Measurements from ENCODE around the gene ATP1A4.

Gene ATP1A4

GRCh38 chr1:160129046-160129445 lies 22.4 kb upstream of the ATP1A4 start:
- TF ChIP-seq ZNF274 (IDR thresholded peaks at IDR 0.05; ENCODE audit: low read depth, low read length), result no peak

GRCh38 chr1:160129558-160129957 lies 21.8 kb upstream of the ATP1A4 start:
- no peak for TF ChIP-seq ZNF274 (IDR thresholded peaks at IDR 0.05; ENCODE audit: low read depth, low read length)
- H3K4me3 ChIP-seq (ENCODE audit: low read length), result no peak overlapping the region

More at GRCh38 chr1:160129046-160129445, 22.4 kb upstream of the ATP1A4 start:
- no peak overlapping the region for H3K4me3 ChIP-seq (ENCODE audit: low read length)

- H3K4me3 ChIP-seq (ENCODE audit: low read length), result no peak overlapping the region
- TF ChIP-seq ZNF274 (IDR thresholded peaks at IDR 0.05; ENCODE audit: low read depth, low read length), result no peak
These were observed 21.4 kb upstream of the ATP1A4 start for GRCh38 chr1:160129966-160130365.

GRCh38 chr1:160130486-160130885 lies 20.9 kb upstream of the ATP1A4 start:
- no peak overlapping the region for H3K4me3 ChIP-seq (ENCODE audit: low read length)
- TF ChIP-seq ZNF274 (IDR thresholded peaks at IDR 0.05; ENCODE audit: low read depth, low read length), result no peak

- no peak for TF ChIP-seq ZNF274 (IDR thresholded peaks at IDR 0.05; ENCODE audit: low read depth, low read length)
- no peak overlapping the region for H3K4me3 ChIP-seq (ENCODE audit: low read length)
These were observed 20.5 kb upstream of the ATP1A4 start for GRCh38 chr1:160130939-160131338.

GRCh38 chr1:160131803-160132565 lies 19.4 kb upstream of the ATP1A4 start:
- H3K4me3 ChIP-seq (ENCODE audit: low read length), result no peak overlapping the region
- TF ChIP-seq ZNF274 (IDR thresholded peaks at IDR 0.05; ENCODE audit: low read depth, low read length), result no peak

GRCh38 chr1:160133990-160134770 lies 17.2 kb upstream of the ATP1A4 start:
- no peak for TF ChIP-seq ZNF274 (IDR thresholded peaks at IDR 0.05; ENCODE audit: low read depth, low read length)

GRCh38 chr1:160134791-160135572 lies 16.4 kb upstream of the ATP1A4 start:
- no peak for TF ChIP-seq ZNF274 (IDR thresholded peaks at IDR 0.05; ENCODE audit: low read depth, low read length)
- H3K4me3 ChIP-seq (ENCODE audit: low read length), result no peak overlapping the region

More at GRCh38 chr1:160133990-160134770, 17.2 kb upstream of the ATP1A4 start:
- no peak overlapping the region for H3K4me3 ChIP-seq (ENCODE audit: low read length)

GRCh38 chr1:160136121-160136925 lies 15.1 kb upstream of the ATP1A4 start:
- no peak for TF ChIP-seq ZNF274 (IDR thresholded peaks at IDR 0.05; ENCODE audit: low read depth, low read length)
- no peak overlapping the region for H3K4me3 ChIP-seq (ENCODE audit: low read length)

GRCh38 chr1:160136926-160137200 lies 14.5 kb upstream of the ATP1A4 start:
- TF ChIP-seq ZNF274 (IDR thresholded peaks at IDR 0.05; ENCODE audit: low read depth, low read length), result no peak
- H3K4me3 ChIP-seq (ENCODE audit: low read length), result no peak overlapping the region

- H3K4me3 ChIP-seq (ENCODE audit: low read length), result no peak overlapping the region
- TF ChIP-seq ZNF274 (IDR thresholded peaks at IDR 0.05; ENCODE audit: low read depth, low read length), result no peak
These were observed 14.1 kb upstream of the ATP1A4 start for GRCh38 chr1:160137216-160137862.

- H3K4me3 ChIP-seq (ENCODE audit: low read length), result no peak overlapping the region
- TF ChIP-seq ZNF274 (IDR thresholded peaks at IDR 0.05; ENCODE audit: low read depth, low read length), result no peak
These were observed 11.6 kb upstream of the ATP1A4 start for GRCh38 chr1:160139840-160140239.

- no peak for TF ChIP-seq ZNF274 (IDR thresholded peaks at IDR 0.05; ENCODE audit: low read depth, low read length)
These were observed 7.7 kb upstream of the ATP1A4 start for GRCh38 chr1:160143695-160144094.

More at GRCh38 chr1:160143695-160144094, 7.7 kb upstream of the ATP1A4 start:
- no peak overlapping the region for H3K4me3 ChIP-seq (ENCODE audit: low read length)

Measured in GM08714 (cell line).